HG03064 (cell line): Measurements from ENCODE around the gene SMOC2.

Experiments
- ATAC-seq: cut with Tn5 transposase; IDR thresholded peaks from one replicate; pipeline ENCODE4 v1.9.1; 2021; ENCODE audit warnings: low read depth; ENCODE audit not compliant: unreplicated experiment

Gene SMOC2

DNA sequence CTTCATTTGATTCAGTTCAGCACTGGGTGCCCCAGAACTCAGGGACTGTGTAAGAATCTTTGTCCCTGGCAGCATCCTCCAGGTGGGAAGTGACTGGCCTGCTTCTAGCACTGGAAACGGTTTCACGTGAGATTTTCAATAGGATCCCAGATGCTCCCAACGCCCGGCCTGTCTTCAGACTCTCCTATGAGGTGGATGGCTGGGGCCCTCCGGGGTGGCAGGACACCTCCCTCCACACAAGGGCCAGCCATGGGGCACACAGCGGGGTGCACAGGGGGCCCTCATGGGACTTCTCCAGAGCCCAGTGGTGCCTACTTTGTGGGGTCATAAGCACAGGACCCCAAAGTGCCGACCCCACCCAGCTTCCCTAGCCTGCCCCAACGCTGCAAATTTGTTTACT is 72.8 kb downstream of the SMOC2 start:
- no peak for ATAC-seq

GRCh38 chr6:168514216-168514615 is 73.2 kb downstream of the SMOC2 start:
- ATAC-seq: no peak

DNA sequence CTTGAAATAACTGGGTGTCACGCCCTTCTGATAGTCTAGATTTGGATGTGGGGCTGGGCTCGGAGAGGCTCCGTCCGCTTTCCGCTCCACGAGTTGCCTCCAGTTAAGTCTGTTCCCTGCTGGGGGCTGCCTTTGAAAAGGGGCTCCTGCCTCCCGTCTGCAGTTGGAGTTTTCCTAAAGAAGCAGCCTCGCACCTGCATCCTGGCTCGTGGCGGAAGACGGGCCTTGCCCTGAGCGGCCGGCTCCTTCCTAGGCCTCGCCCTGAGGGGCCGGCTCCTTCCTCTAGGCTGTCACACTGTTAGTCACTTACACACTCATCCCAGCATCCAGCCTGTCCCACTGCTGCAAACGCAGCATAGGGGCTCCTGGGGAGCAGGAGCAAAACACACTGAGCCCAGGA is 74.4 kb downstream of the SMOC2 start:
- ATAC-seq: no peak

DNA sequence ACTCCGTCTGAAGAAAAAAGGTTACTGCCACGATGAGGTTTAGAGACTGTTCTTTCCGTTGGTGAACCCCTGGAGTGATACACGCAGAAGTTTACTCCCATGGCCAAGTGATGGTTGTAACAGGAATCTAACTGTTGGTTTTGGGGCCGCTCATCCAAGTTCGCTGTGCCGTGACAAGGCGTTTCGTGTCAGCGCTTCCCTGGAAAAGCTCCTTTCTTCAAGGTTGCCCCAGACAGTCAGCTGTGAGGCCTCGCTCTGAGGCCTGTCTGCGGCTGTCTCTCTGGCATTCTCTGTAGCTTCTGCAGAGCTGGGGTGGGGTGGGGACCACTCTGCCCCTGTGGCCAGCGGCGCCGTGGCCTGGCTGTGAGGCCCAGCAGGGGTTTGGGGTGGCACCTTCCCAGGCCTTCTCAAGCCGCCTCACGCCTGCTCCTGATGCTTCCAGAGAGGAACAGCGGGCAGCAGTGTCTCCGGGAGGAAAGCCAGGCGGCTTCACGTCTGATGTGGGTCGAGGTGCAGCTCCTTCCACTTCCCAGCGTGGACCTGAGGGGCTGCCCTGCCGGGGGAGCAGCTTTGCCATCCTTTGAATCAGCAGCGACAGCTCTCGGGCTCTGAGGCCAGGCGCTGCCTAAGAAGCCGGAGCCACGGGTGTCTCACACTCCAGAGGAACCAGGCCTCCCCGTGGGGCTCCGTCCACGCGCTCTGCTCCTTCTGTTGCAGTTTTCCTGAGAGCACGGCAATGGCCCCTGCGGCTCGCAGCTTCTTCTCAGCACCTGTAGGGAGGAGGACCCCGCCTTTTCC is 76.2 kb downstream of the SMOC2 start:
- ATAC-seq: no peak

DNA sequence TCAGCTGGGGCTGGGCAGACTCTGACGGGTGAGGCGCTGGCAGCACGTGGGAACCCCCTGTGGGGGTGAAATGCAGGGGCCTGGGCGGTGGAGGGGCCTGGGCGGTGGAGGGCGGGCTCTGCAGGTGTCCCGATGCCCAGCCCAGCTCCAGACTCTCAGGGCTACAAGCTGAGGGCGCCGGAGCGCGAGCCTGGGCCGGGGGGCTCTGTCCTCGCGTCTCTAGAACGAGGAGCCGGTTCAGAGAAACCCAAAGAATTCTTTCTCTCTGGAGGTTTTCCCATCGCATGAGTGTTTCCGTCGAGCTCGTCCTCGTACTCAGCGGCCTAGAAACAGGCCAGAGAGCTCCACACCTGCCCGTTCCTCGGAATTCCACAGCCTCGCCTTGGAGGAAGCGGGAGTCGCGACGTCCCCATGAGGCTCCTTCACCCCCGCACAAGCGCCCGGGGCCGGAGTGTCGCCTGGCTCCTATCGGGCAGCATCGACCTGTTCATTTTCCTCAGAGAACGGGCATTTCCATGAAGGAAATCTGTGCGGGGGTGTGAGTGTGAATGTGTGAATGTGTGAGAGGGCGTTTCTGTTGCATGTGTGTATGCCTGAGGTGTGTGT is 76.9 kb downstream of the SMOC2 start:
- ATAC-seq: no peak

- ATAC-seq: no peak
Observed at GRCh38 chr6:168518348-168518745, 77.4 kb downstream of the SMOC2 start.

DNA sequence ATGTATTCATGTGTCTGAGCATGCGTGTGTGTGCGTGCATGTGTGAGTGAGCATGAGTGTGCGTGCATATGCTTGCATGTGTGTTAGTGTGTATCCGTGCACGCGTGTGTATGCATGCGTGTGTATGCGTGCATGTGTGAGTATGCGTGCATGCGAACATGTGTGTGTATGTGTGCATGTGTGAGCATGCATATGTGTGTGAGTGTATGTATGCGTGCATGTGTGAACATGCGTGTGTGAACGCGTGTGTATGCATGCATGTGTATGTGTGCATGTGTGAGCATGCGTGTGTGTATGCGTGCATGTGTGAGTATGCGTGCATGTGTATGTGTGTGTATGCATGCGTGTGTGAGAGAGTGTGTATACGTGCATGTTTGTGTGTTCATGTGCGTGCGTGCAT is 77.9 kb downstream of the SMOC2 start:
- no peak for ATAC-seq

GRCh38 chr6:168520233-168520632 is 79.2 kb downstream of the SMOC2 start:
- no peak for ATAC-seq

DNA sequence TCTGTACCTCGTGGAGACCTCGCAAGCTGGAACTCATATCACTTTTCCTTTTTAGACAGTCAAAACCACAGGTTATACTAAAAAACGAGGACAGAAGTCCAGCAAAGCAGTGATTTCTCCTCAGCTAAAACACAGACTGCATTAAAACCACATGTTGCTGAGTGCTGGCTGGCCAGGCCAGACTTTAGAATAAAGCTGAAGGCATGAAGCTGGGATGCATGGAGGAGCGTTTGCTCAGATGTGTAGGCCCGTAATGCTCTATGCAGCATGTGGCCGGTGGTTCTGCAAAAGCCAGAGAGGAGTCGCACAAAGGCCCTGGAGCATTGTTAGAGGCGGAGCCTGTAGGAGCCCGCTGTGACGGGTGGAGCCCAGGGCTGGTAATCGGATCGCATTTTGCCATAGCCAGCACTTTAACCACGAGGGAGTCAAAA is 83.6 kb downstream of the SMOC2 start:
- no peak for ATAC-seq

DNA sequence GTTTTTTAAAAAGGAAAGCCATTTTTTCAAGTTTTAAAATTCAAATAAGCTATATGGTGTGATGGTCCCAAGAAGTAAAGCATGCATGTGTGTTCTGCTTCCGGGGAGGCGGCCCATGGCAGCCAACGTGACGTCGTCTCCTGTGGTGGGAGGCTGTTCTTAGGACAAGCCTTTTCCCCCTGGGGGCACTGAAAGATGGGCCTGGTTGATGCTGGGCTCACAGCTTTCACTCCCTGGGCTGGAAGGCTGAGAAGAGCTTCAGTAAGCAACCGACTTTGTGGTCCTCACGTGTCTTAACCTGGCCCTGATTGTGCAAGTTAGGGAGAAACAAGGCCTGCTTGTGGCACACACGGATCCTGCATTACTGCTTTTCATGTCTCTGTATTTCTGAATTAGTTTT is 84.1 kb downstream of the SMOC2 start:
- no peak for ATAC-seq

- ATAC-seq: no peak
Observed at GRCh38 chr6:168525926-168526630, 85.1 kb downstream of the SMOC2 start.

GRCh38 chr6:168526841-168527281 is 85.9 kb downstream of the SMOC2 start:
- no peak for ATAC-seq

GRCh38 chr6:168527451-168528210 is 86.6 kb downstream of the SMOC2 start:
- no peak for ATAC-seq

DNA sequence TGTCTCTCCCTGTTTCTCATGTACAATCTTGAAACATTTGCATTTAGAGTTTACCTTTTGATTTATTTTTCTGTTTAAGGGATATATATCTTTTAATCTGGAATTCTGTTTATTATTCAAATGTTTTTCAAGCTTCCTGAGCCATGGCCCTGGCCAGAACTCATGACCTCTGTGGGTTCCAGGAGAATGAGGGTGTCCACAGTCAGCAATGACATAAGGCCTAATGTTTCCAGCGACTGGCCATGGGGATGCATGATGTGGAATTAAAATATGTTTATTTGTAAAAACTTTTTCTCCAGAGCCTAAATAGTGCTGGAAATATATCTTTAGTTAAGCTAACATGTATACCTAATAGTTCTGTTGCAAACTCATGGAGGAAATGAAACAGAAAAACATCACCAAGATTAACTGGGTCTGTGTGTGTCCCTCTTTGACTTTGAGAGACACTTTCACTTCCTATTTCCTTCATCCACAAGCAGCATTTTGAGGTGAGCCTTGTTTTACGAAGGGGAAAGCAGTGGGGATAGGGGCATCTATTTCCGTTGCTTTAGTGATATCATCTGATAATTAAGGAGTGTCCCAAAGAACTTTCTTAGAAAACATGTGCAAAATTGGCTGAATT is 87.6 kb downstream of the SMOC2 start:
- ATAC-seq: no peak

DNA sequence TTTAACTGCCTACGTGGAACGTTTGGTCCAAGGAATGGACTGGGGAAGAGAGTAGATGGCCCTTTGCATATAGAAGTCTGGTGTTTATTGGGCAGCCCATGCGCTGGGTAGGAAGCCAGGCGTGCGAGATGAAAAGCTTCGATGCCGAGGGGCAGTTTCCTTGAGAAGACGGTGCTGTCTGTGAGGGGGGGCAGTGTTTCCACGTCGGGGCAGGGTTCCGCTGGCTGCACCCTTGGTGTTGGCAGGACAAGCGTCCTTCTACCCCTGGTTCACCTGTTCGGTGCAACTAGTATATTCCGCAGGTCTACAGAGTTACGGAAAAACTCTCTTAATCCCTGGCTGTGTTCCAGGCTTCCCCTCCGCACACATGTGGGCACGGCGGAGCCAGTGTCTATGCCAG is 88.2 kb downstream of the SMOC2 start:
- ATAC-seq: no peak

DNA sequence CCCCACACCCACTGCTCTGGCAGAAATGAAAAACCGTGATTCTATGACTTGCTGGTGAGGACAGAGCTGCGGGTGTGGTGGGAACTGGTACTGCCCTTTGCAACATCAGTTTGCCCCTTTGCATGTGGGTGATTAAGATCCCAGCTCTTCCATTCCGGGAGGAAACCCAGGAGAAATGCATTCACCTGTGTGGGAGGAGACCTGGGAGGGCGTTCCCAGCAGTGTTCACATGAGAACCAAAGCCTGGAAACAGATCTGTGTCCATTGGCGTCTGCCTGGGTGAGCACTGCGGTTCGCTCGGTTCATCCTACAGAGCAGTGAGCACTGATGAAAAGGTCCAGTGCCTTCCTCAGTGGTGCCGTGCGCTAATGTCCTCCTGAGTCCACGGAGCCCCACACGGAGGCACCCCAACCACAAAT is 89.7 kb downstream of the SMOC2 start:
- no peak for ATAC-seq

GRCh38 chr6:168532070-168532469 is 91.1 kb downstream of the SMOC2 start:
- no peak for ATAC-seq

DNA sequence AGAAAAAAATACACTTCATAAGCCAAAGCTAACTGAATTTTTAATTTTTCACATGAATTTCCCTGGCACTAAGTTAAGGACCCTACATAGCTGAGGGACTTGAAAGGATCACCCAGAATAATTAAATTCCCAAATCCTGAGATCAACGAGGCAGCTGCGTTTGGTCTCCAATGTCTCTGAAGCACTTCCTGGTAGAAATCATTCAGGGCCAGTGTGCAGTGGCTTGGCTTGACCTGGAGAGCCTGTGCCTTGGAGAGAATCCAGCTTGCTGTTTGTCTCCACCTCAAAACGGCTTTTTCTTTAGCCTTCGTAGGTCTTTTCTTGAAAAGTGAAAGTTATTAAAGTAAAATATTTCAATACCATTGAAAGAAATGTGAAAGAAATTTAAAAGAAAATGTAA is 92.4 kb downstream of the SMOC2 start:
- ATAC-seq: no peak

DNA sequence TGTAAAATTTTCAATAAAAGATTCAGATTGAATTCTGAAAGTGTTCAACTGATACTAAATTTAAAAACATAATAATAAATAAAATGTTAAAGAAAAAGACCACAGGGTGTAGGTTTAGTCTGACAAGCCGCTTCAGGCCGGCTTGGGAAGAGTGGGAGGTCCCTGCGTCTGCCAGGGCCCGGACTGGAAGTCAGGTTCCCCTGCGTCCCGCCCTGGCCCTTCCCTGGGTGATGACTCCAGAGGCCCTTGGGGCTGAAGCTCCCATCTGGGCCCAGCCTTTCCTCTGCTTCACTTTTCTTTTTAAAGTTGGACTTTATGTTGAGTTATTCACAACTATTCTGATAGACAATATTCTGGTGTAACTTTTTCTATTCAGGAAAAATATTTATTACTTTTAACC is 93.3 kb downstream of the SMOC2 start:
- no peak for ATAC-seq

- no peak for ATAC-seq
Observed at GRCh38 chr6:168535711-168536110, 94.7 kb downstream of the SMOC2 start.
